HG03558 (cell line): ENCODE data around the gene TMEM198.

Experiments
- ATAC-seq: cut with Tn5 transposase; IDR thresholded peaks from one replicate; pipeline ENCODE4 v1.9.1; 2021; ENCODE audit warnings: moderate number of reproducible peaks; ENCODE audit not compliant: unreplicated experiment; ENCODE audit errors: extremely low read depth

The TMEM198 gene

DNA sequence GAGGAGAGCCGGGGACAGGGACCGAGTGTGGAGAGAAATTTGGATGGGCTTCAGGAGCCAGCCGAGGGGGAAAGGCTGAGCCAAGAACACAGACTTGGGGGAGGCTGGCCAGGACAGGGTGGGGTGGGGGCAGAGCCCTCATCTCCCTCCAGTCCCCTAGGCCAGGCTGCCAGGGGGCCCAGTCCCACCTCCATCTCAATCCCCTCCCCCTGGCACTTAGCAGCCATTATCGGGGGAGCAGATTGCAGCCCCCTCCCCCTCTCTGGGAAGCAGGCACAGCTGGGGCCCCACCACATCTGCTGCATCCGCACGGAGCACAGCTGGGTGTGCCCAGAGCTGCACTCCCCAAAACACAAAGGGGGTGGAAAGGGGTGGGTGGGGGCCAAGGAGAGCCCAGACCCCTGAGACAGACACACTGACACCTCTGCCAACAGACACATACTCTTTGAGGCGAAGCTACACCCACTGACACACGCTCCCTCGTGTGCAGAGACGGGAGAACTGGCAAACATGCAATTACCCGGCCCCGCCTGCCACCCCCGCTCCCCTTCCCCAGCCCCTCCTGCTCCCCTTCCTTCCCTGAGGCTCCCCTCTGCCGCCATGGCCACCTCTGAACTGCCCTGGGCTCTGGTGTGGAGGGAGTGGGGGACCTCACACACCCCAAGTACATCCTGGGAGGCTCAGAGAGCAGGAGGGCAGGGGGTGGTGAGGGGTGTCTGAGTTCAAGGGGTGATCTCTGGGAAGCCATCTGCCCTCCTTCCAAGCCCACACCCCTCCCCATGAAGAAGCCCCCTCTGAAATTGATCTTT lies 34.7 kb upstream of the TMEM198 start:
- ATAC-seq = no peak

DNA sequence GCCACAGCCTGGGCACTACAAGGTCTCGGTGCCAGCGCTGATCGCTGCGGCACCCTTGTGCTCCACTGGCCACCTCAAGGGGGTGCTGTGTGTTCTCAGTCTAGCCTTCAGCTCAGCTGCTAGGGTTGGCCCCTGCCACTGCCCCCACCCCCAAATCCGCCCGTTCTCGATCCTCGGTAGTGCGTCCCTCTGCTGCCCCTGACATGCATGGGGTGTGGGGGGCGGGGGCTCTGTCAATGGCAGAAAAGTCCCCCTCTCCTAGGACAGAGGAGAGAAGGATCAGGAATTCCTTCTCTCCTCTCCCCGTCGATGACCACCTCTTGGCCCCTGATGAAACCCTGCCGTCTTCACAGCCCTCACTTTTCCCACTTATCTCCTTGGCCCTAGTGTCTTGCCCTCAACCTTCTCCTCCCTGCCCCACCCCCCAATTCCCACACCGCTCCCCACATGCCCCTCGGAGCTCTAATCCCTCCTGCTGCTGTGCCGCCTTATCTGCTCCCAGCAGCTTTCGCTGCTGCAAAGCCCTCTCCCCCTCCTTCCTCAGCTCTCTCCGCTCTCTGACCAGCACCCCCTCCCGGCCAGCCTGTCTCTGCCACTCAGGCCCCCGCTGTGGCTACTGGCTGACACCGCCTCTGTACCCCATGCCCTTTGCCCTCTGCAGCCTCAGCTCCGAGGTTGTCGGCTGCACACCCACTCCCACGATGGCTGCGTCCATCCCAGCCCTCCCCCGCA lies 33.9 kb upstream of the TMEM198 start:
- no peak for ATAC-seq

DNA sequence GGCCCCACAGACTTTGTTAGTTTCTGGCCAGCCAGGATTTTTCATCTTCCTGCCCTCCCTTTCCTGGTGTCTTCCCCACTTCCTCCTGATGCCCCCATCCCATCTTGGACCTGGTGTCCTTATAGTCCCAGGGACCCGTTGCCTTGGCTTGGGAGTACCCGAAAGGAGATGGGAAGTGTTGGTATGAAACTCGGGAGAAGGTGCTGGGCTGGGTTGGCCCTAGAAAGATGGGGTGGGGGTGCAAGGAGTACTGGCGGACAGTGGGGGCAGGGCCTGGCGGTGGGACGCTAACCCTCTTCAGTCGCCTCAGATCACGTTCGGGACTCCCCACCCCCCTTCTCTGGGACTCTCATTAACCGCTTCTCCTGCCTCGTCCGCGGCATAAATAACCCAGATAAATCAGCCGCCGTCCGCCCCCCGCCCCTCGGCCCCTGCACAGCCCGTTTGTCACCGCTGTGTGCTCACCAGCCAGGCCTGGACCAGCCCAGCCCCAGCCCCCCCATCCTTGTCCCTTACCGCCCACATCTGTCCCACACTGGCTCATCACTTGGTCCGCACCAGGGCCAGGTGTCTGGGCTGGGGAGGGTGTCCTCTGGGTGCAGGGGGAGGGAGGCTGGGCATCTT lies 33.2 kb upstream of the TMEM198 start:
- no peak for ATAC-seq

DNA sequence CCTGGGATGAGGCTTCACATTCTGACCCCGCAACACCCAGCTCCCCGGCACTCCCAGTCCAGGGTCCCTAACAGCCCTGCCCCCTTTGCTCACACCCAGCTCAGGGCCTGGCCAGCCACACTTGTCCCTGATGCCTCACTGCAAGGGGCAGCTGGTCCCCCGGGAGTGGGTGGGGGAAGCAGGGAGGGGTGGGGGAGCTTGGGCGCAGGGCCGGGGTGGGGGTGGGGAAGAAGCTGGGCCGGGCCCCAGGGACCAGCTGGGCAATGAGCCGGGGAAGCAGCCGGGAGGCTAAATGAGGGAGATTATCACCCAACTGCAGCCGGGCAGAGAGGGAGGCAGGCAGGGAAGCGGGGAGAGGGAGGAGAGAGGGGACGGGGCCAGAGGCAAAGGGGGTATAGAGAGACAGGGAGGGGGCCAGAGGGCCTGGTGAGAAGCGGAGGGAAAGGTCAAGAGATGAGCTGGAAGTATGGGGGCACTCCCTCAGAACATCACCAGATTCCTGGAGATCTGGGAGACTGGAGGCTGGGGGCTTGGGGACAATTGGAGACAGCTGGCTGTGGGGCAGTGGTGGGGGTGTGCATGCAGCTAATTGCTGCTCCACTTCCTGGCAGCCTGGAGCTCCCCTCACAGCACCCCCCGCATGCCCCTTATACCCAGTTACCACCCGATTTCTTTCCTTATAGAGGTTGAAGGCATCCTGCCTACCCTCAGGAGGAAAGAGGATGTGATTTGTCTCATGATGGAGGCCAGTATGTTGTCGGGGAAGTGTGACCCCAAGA lies 32.1 kb upstream of the TMEM198 start:
- ATAC-seq = no peak

DNA sequence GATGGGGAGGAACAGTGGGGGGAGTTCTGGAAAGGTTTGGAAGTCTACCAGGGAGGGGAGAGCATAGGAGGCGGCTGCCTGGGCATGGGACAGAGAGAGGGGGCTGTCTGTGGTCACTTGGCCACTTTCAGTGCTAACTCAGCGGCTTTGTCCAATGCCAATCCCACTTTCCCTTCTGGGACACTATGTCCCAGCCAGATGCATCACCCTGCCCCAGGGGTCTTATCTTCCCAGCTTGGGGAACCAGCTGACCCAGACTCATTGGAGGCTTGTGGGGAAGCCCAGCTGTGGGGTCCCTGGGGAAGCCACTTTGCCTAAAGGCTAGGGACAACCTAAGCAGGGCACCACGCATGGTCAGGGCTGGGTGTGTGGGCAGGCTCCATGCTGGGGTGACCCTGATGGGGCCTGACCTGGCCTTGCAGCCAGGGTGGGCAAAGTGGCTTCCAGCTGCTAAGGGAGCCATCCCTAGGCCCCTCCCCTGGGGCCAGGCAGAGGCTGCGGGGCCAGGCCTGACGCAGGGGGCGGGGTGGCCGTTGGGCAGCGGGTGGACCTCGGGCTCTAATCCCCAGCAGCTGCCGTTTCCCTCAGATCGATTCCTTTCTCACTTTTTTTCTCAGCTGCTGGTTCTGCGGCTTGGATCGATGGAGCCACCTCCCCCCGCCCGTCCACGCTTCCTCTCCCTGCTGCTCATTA lies 31.2 kb upstream of the TMEM198 start:
- ATAC-seq = no peak

DNA sequence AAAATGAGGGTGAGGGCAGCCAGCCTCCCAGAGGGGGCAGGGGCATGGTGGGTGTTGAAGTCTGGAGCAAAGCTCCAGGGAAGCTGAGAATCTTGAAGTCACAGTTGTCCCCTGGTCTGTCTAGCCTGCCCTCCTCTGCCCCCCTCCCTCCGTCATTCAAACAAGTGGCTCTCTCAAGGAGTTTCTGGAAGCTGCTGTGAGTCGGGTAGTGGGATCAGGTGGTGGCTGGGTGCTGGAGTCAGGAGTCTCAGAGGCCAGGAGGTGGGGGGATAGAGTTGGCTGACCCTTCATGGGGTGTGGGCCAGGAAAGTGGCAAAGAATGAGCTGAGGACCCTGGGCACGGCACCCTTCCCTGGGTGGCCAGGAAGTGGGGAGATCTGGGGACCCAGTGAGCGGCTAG lies 30.0 kb upstream of the TMEM198 start:
- ATAC-seq = no peak

DNA sequence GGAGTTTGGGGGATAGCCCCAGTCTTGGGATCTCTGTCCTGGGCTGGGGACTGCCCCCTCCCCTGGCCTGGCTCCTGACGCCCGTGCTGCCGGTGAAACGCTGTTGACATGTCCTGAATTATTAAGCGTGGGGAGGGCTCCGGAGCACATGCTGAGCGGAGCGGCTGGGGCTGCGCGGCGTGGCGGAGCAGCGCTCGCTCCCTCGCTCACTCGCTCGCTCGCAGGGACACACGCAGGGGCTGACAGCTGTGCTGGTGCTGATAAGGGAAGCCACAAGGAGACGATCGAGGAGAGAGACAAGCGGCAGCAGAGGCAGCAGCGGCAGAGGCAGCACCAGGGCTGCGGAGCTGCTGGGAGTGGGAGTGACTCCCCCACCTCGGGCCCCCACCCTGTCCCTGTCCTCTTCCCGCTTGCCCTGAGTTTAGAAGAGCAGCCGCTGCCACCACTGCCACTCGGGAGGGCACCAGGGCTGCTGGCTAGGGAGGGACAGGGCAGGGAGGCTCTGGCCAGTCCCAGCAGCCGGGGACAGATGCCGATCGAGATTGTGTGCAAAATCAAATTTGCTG lies 29.5 kb upstream of the TMEM198 start, which contains the start of gene ASIC4:
ASIC4 (plus strand) TSS at position 287 of the 566 bp plus-strand sequence; CDS start at position 530, 243 bp downstream.
- no peak for ATAC-seq

DNA sequence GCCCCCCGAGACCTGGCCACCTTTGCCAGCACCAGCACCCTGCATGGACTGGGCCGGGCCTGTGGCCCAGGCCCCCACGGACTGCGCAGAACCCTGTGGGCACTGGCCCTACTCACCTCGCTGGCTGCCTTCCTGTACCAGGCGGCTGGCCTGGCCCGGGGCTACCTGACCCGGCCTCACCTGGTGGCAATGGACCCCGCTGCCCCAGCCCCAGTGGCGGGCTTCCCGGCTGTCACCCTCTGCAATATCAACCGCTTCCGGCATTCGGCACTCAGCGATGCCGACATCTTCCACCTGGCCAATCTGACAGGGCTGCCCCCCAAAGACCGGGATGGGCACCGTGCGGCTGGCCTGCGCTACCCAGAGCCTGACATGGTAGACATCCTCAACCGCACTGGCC lies 29.0 kb upstream of the TMEM198 start:
- no peak for ATAC-seq

DNA sequence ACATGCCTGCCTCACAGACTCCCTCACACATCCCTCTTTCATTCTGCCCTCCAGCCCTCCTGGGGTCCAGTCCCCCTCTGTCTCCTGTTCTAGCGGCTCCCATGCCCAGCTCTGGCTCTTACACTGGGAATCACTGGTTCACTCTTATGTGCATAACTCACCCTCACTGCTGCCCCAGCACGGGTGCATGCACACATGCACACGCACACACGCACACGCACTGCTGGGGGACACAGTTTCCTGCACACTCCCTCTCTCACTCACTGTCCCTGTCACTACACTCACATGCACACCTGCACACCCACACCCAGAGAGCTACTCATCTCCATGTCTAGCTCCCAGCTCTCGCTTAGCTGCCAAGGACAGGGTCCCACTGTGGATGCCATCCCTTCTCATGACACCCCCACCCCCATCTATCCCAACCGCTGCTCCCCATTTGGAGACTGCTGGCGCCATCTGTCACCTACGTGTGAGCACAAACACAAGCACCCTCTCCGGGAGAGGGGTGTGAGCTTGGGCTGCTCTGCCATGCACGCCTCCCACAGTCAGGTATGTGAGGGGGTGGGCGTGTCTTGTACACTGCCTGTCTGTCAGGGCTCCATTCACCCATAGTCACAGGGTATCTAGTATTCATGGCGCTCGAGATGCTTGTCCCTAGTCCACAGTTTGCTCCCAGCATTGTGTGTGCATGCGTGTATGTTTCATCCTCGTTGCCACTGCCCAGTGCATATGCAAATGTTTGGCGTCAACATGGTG lies 27.8 kb upstream of the TMEM198 start:
- ATAC-seq = no peak

DNA sequence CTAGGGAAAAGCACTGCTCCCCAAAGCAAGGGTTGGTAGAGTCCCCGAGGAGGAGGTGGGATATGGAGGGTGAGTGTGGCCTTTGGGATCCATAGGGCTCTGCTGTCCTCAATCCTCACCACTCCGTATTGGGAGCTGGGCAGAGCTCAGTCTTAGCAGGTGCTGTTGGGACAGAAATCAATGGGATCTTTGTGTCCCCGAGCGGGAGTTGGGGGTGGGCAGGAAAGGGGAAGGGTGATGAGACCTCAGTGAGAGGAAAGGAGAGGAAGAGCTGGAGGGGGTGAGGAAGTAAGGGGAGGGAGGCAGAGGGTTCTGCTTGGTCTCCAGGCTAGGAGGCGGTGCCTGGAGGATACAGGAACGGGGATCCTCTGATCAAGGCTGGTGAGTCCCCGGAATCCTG lies 26.9 kb upstream of the TMEM198 start:
- no peak for ATAC-seq

DNA sequence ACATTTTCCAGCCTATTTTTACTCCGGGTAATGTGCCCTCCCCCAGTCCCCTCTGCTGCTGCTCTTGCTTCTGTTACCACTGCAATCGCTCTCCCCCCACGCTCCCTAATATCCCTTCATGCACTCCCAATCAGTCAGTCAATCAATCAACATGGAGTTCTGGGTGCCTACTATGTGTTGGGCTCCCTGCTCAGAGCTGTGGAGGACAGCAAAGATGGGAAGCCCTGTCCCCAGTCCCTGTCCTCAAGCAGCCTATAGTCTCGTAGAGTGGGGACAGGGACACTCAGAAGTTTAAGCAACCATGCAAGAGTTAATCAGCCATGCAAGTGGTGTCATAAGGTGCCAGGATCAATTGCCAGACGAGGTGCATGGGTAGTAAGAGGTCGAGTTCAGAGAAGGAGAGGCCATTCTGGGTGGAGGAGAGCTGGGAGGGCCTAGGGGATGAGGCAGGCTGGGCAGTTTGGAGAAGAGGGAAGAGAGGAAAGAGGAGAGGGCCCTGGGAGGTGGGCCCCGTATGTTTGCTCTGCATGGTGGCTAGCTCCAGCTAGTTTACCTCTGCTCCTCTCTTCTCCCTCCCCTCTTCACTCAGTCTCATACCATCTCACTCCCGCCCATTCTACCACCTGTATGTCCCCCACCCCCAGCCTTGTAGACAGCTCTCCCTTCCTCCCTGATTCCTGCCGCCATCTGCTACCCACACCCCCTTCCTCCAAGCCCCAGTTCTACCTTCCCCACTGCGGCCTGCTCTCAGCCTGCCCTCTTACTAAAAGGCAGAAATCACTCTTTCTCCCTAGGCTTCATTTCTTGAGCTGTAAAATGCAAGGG lies 25.7 kb upstream of the TMEM198 start:
- ATAC-seq = no peak

DNA sequence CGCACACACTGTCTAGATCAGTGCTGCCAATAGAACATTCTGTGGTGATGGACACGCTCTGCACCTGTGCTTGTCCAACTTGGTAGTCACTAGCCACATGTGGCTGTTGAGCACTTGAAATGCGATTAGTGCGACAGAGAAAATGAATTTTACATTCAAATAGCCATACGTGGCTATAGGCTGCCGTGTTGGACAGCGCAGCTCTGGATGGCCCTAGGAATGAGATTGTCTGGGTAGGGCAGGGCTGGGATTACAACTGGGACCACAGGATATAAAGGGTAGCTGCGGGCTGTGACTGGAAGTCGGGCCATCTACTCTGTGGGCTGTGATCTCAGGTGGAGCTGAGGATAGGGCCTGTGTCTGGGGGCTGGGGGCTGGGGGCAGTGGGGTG lies 24.3 kb upstream of the TMEM198 start:
- ATAC-seq = no peak

DNA sequence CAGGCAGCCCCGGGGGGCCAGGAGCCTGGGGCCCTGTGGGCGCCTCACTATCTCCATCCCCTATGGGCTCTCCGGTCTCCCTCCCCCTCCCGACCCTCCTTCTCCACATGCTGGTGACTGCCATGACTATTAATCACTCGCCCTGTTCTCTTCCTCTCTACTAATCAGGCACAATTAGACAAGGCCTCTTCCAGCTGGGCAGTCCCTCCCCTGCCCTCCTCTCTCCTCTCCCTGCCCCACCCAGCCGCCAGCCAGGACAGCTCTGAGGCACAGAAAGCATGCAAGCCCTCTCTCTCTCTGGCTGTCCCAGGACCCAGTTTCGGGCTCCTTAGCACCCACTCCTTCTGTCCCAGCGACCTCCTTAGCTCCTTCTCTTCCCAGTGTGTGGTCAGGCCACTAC lies 23.7 kb upstream of the TMEM198 start:
- no peak for ATAC-seq

DNA sequence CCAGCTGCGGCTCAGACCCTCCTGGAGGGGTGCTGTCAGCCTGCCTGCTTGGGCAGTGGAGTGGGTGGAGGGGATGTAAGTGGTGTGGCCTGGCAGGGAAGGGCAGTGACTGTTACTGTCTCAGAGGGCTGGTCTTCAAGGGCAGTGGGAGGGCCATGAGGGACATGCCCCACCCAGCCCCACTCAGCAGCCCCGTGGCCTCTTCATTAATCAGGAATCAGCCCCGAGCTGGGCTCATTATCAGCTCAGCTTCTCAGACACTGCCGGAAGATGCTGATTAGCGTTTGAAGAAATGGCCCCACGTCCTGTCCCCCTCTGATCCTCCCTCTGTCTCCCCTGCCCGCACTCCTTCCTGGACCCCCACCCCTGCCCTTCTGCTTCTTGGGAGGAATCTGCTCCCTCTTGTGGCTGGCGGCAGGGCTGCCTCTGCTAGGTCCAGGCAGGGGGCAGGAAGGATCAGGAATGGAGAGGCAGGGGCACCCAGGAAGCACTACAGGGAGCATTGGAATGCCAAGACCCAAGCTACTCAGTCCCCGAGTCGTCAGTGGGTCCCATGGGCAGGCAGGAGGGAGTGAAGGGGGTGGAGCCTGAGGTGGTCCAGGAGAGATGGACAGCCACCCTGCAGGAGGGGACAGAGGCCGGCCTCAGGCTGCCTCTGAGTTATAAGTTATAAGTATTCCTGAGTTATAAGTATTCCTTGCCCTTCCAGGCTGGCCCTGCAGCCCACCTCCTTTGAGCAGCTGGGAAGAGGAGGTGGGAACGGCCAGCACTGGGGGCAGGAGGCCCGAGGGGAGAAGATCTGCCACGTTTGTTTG lies 22.6 kb upstream of the TMEM198 start:
- ATAC-seq = no peak

DNA sequence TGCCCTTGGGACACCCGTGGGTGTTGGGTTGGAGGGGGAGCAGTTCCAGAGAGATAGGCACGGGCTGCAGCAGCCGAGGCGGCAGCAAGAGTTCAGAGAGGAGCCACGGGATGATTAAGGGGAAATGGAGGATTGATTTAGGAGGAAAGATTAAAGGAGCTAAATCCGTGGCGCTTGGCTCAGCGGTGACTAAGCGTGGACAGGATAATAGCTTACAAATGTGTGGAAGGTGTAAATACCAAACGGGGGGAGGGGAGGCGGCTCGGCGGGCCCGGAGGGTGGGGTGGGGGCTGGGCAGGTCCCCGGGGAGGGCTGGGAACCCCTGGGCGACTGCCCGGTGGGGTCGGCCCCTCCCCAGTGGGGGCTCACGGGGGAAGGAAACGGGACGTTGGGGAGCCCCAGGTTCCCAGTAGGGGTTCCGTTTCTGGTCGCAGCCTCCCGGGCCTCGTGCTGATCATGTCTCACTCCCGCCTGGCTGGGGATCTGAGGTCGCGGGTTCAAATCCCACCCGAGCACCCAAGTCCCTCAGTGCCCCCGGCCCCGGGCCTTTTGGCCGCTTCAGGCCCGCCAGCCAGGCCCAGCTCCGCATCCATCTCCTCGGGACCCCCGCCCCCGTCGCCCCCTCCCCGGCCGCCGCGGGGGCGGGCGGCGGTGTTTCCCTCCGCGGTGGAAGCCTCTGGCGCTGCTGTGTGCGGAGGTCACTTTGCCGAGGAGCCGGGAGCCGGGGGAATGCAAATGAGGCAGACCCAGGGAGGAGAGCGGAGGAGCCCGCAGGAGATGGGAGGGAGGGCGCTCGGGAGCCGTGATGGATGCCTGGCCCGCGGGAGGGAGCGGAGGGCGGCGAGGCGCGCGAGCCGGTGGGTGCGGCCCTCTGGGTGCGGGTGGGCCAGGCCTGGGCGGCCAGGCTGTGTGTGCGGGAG lies 21.5 kb upstream of the TMEM198 start:
- no peak for ATAC-seq

DNA sequence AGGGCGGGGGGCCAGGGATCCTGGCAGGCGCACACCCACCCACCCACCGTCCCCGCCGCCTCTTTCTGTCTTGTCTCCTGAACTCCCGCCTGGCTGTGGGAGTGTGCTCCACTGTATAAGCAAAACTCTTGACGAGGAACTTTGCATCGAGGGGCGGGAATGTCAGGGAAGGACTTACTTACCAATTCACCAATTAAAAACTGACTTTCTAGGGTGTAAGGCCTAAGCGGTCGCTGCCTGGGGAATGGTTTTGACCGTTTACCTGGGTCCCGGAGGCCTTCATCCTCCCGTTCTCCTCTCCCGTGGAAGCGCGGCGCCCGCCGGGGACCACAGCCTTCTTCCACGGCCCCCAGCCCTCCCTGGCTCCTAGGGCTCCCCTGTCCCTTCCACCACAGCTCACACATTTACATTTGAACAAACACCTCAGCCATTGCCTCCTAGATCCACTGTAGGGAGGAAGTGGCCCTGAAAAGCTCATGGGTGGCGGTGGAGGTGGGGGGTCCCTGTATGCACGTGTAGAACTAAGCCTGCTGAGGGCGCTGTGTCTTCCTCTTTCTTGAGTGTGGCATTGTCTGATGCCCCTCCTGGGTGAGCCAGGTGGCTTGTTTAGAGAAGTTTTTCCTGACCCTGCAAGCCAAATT lies 20.7 kb upstream of the TMEM198 start:
- no peak for ATAC-seq
